ENCODE results near the gene SVEP1.

- TF ChIP-seq POLR2A (IDR thresholded peaks at IDR 0.05) (no peak), POLR2AphosphoS5 (IDR thresholded peaks at IDR 0.05) (no peak)
Measured at GRCh38 chr9:110455860-110456259, 123.7 kb downstream of the SVEP1 start.
